ENCODE data around the gene SNRPB2.

- TF ChIP-seq CTCF (IDR thresholded peaks at IDR 0.05): no peak
- TF ChIP-seq POLR2A (IDR thresholded peaks at IDR 0.05): no peak
Measured at GRCh38 chr20:16729080-16729479, 746 bp upstream of the SNRPB2 start.
